Measurements from ENCODE around the gene ST8SIA5.

GRCh38 chr18:46759890-46760289 is 3.0 kb upstream of the ST8SIA5 start:
- TF ChIP-seq EP300 (IDR thresholded peaks at IDR 0.05) (no peak), CTCF (IDR thresholded peaks at IDR 0.05) (no peak)

Data from stomach (tissue), 4 donors.